ENCODE measurements around the gene LRRC15.

The LRRC15 gene

GRCh38 chr3:194384569-194385001 is 15.0 kb upstream of the LRRC15 start:
- DNase-seq = no peak

- DNase-seq = no peak
These were observed 14.6 kb upstream of the LRRC15 start for GRCh38 chr3:194384156-194384555.

- no peak for DNase-seq
These were observed 13.9 kb upstream of the LRRC15 start for GRCh38 chr3:194383276-194383940.

DNA sequence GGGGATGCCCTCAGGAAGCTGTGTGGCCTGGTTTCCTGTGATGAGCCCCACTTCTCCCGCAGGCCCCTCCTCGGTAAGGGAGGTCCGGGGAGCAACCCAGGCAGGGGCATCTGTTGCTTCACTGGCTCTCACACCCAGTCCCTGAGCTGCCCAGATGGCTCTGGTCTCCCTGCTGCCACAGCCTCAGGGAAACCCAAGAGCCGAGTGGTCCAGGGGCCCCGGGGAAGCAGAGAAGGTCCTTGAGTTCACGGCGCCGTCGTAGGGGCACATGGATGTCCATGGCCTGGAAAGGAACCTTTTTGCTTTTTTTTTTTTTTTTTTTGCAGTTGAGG is 13.3 kb upstream of the LRRC15 start:
- DNase-seq = no peak

DNA sequence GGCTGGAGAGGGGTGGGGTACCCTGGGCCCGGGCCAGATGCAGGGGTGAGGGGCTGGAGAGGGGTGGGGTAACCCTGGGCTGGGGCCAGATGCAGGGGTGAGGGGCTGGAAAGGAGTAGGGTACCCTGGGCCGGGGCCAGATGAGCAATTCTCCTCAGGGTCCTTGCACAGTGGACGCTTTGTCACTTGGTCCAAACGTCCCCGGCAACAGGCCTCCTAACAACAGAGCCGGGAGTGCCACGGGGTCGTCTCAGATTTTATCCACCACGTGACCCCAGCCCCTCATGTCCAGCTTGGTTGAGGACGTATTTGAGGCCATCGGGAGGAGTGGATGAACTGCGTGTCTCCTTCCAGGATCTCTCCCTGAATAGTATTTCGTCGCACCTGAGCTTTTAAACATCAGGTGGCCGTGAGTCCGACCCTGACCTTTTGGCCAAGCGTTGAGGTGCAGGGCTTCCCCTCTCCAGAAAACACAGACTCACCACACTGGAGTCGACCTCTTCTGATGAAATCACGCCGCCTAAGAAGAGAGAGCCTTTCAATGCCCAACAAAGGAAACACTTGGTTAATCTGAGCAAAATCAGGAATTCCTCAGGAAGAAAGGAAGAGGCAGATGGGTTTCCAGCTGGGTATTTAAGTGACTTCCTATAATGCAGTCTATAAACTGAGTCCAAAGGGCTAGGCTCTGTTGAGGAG is 12.8 kb upstream of the LRRC15 start:
- no peak for DNase-seq

- DNase-seq = peak in 3 of 14 donors; percentile 6 to 11 (median 7)
These were observed 11.9 kb upstream of the LRRC15 start for GRCh38 chr3:194381460-194381875.

- DNase-seq = no peak
These were observed 10.8 kb upstream of the LRRC15 start for GRCh38 chr3:194380326-194380725.

GRCh38 chr3:194379651-194380050 is 10.1 kb upstream of the LRRC15 start:
- DNase-seq = no peak

GRCh38 chr3:194379231-194379630 is 9.7 kb upstream of the LRRC15 start:
- DNase-seq = no peak

- DNase-seq = no peak
These were observed 8.2 kb upstream of the LRRC15 start for GRCh38 chr3:194377708-194378107.

DNA sequence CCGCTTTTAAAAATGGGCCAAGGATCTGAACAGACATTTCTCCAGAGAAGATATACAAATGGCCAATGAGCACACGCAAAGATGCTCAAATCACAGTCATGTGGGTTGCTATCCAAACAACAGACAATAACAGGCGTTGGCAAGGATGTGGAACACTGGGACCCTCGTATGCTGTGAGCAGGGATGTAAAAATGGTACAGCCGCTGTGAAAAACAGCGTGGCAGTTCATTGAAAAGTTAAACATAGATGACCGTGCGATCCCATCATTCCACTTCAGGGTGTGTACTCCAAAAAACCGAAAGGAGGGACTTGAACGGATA is 6.7 kb upstream of the LRRC15 start:
- no peak for DNase-seq

DNA sequence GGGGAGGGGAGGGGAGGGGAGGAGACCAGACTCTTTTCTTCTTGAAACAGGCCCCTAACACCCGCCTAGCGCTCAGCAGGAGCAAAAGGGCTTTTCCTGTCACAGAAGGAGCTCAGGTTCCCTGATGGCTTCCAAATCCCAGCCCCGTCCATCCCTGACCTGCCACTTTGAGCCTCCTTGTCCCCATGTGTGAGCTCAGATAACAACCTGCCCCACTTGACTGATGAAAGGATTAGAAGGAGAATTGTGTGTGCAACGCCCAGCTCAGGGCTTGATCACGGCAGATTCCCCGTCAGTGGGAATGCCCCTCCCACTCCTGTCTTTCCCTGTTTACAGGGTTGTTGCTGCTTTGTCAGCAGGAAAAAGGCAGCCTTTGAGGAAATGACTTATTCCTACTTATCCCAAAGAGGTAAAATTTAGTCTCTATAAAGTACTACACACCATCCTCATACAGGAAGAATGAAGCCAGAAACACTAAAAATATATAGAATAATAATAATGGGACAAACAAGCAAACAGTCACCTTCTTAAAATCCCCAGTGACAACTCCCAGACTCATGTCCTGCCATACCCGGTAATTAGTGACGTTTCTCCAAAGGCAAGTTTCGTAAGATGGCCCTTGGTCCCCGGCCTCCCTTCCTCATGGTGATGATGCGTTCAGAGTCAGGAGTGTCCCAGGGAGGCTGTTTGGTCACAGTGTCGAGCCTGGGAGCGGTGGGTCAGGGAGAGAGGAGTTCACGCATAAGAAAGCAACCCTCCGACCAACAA is 6.1 kb upstream of the LRRC15 start:
- DNase-seq = no peak

GRCh38 chr3:194374935-194375334 is 5.4 kb upstream of the LRRC15 start:
- no peak for DNase-seq

DNA sequence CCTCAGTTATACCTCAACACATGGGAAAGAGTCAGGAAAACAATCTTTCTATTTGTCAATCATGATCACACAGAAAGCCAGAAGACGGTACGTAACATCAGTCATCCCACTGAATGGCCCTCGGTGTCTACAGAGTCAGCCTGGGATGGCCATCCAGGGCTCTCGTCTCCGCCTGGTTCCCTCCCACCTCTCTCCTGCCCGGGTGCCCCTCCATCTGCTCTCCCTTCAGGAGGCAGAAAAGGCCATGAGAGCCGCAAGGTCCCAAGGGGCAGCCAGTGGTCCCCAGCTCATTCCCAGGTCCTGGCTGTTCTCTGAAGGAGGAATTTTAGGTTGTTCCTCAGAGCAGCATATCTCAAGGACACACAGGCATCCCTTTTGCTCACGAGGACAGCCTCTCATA is 4.4 kb upstream of the LRRC15 start:
- DNase-seq = no peak

DNA sequence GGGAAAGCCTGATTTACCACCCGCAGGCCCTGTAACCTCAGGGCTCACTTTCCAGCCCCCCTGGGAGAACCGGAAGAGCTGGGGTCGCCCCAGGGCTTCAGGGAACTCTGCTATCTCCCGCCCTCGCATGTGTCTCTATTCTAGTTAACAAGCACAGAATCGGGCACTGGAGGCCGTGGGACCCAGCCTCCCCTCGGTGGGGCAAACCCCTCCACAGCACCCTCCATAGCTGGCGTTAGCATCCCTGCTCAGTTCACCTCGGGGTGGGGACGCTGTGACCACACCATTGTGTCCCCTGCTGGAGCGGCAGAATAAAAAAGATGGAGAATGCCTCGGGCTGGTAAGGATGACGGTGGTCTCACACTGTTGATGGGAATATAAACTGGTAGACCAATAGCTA is 3.5 kb upstream of the LRRC15 start:
- no peak for DNase-seq

- DNase-seq = peak in 1 of 14 donors; percentile 10
These were observed 1.2 kb upstream of the LRRC15 start for GRCh38 chr3:194370753-194371152.

- no peak for DNase-seq
These were observed 625 bp downstream of the LRRC15 start for GRCh38 chr3:194368918-194369317.

GRCh38 chr3:194367992-194368841 is 1.3 kb downstream of the LRRC15 start:
- no peak for DNase-seq

DNA sequence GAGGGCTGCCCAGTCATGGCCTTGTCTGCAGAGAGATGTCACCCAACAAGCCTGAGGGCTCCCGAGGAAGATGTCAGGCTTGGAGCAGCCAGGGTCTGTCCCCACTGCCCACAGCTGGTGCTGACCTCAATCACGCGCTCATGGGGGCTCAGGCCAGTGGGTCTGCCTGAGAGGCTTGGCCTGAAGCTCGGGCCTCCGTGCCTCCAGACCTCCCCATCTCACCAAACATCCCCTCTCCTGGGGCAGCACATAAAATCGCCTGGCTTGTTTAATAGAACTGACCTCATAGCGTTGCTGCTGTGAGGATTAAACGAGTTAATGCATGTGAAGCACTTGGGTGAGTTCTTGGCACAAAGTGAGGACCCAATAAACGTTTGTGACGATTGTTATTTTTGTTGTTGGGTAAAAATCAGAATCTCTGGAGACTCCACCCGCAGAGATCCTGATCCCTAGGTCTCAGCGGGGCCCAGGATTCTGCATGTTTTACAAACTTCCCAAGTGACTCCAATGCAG is 3.5 kb downstream of the LRRC15 start:
- DNase-seq = no peak

DNA sequence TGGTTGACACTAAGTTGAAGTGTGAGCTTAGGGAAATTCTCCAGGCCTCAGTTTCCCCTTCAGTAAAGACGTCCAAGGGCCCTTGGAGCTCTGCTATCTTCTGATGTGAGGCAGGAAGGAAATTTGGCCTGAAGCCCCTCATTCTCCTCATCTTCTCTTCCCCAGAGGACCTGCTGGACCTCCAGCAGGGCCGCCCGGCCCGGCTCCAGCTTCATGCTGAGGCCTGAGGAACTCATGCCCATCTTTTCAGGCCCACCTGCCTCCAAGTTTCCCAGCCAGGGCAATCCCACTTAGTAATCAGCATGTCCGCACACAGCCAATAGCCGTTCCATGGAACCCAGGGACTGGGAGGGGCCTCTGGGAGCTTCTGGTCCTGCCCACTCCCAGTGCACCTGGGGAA is 4.0 kb downstream of the LRRC15 start:
- DNase-seq = no peak

- DNase-seq = peak in 3 of 14 donors; percentile 3 to 43 (median 12)
These were observed 4.7 kb downstream of the LRRC15 start for GRCh38 chr3:194364652-194365434.

DNA sequence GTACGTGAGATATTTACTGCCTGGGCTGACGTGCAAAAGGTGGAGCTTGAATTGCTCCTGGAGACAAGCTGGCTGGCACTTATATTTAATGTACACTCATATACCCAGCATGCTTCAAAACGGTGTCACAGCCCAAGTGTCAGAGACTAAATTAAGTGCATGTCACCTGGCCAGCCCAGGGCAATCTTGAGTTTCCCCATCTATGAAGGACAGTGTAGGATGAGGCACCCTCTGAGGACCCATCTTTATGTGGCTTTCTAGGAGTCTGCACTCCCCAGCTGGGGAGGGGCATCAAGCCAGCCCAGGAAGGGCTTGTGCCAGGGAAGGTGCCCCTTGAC is 5.3 kb downstream of the LRRC15 start:
- DNase-seq = no peak

Data from C1 segment of cervical spinal cord (tissue), 14 donors.